HepG2 (cell line): ENCODE data around the gene SEMA3B. TPM values are rescaled to one million over a fixed set of nuclear protein-coding genes. Genes with fewer than 3 reads are reported as not detected.
A peak's percentile ranks its signal among the peaks of the same experiment; 100 is the strongest.

Experiments used
- ATAC-seq: fragments of 200-7000 bp; cut with Tn5 transposase; 3 replicates; pipeline ENCODE4 v1.9.1; 2020; ENCODE audit warnings: mild to moderate bottlenecking, moderate library complexity
- BruUV-seq: library from RNA; stranded (reverse); fragments of 400-500 nt; replicated peaks from 2 replicates; lab custom pipeline; 2021; lab: Mats Ljungman, UMichigan
- CTCF ChIA-PET: fragments of 300-600 bp; formaldehyde crosslinking; extraction: SDS; loops from one replicate; lab custom pipeline; 2021; ENCODE audit warnings: low total read pairs, inconsistent platforms, low intra/inter-chr PET ratio; lab: Yijun Ruan, JAX
- POLR2A ChIA-PET: fragments of 350-600 bp; sonication (Branson Sonifier 250); formaldehyde crosslinking; loops from one replicate; lab custom pipeline; 2020; ENCODE audit warnings: antibody characterized with exemption, inconsistent platforms; lab: Yijun Ruan, JAX
- DNase-seq: peaks from one replicate; pipeline ENCODE4 v3.0.0-alpha.2; 2015; ENCODE audit warnings: low spot score
- FAIRE-seq: peaks from 3 replicates; lab custom pipeline; 2011; peaks lifted over from hg19 to GRCh38; lab: Jason Lieb, UNC
- H2AFZ ChIP-seq: one replicate; pipeline ENCODE4 v1.6.1; 2011; ENCODE audit warnings: low read length, inconsistent platforms
- H3K27ac ChIP-seq: fragments of 300-600 bp; 3 replicates; pipeline ENCODE4 v1.8.0; 2011; ENCODE audit warnings: mixed run types, mild to moderate bottlenecking, mixed read lengths, low read length, inconsistent platforms; ENCODE audit not compliant: insufficient read depth; ENCODE audit errors: extremely low read length
- H3K27me3 ChIP-seq, 2 experiments: fragments of 200-600 bp in 1 of 2; 2 replicates in 1 of 2; 3 replicates in 1 of 2; pipeline versions ENCODE4 v1.6.0 to v1.8.0; 2011; ENCODE audit warnings: low read length in 2 of 2, mild to moderate bottlenecking in 2 of 2, moderate library complexity in 2 of 2, inconsistent platforms in 1 of 2; ENCODE audit not compliant: insufficient read depth in 2 of 2, control insufficient read depth in 1 of 2
- H3K36me3 ChIP-seq, 2 experiments: fragments of 200-600 bp in 1 of 2; replicated peaks in 1 of 2; 2 replicates in 1 of 2; 3 replicates in 1 of 2; pipeline versions ENCODE4 v1.5.1 to v1.8.0; 2011; ENCODE audit warnings: low read length in 2 of 2, inconsistent platforms in 1 of 2; ENCODE audit not compliant: insufficient read depth in 2 of 2, control insufficient read depth in 1 of 2
- H3K4me1 ChIP-seq: 2 replicates; pipeline ENCODE4 v1.5.1; 2012; ENCODE audit warnings: low read length, inconsistent platforms; ENCODE audit not compliant: insufficient read depth
- H3K4me2 ChIP-seq: 2 replicates; pipeline ENCODE4 v1.6.0; 2011; ENCODE audit warnings: low read depth, low read length, inconsistent platforms
- H3K4me3 ChIP-seq, 3 experiments: fragments of 200-600 bp in 1 of 3; sonication (generic), shearing (Covaris generic) in 1 of 3; replicated peaks in 1 of 3; 2 replicates each; pipeline ENCODE4 v1.5.1; 2011 to 2016; ENCODE audit warnings: low read length in 3 of 3, inconsistent platforms in 2 of 3, low read depth in 2 of 3, mild to moderate bottlenecking in 2 of 3, control low read depth in 1 of 3, mixed read lengths in 1 of 3; ENCODE audit not compliant: insufficient read depth in 1 of 3
- H3K79me2 ChIP-seq: one replicate; pipeline ENCODE4 v1.6.1; 2011; ENCODE audit warnings: low read length, inconsistent platforms; ENCODE audit not compliant: insufficient read depth
- H3K9ac ChIP-seq: 2 replicates; pipeline ENCODE4 v1.6.0; 2011; ENCODE audit warnings: mild to moderate bottlenecking, low read depth, low read length, inconsistent platforms; ENCODE audit not compliant: insufficient read depth
- H3K9me3 ChIP-seq: 2 replicates; pipeline ENCODE4 v1.5.1; 2012; ENCODE audit warnings: mild to moderate bottlenecking, low read length
- H4K20me1 ChIP-seq: 2 replicates; pipeline ENCODE4 v1.6.0; 2011; ENCODE audit warnings: inconsistent platforms, mild to moderate bottlenecking, low read length, moderate library complexity; ENCODE audit not compliant: insufficient read depth
- ATF7 ChIP-seq, 2 experiments: fragments of 450-650 bp in 1 of 2; sonication (generic) in 1 of 2; formaldehyde crosslinking in 1 of 2; IDR thresholded peaks; 2 replicates each; pipeline versions ENCODE4 v1.4.0 to v1.6.1; 2016 to 2020; ENCODE audit warnings: antibody characterized with exemption in 1 of 2, mild to moderate bottlenecking in 1 of 2, missing genetic modification reagents in 1 of 2
- DR1 ChIP-seq: sonication (generic); formaldehyde crosslinking; IDR thresholded peaks from 2 replicates; pipeline ENCODE4 v1.8.0; 2021; ENCODE audit warnings: mild to moderate bottlenecking, missing genetic modification reagents, inconsistent platforms
- GATA4 ChIP-seq: sonication (generic); IDR thresholded peaks from 2 replicates; pipeline ENCODE4 v1.6.1; 2016; ENCODE audit warnings: antibody characterized with exemption, low read depth, borderline replicate concordance
- HIVEP1 ChIP-seq: sonication (generic); formaldehyde crosslinking; IDR thresholded peaks from 2 replicates; pipeline ENCODE4 v1.4.0; 2020; ENCODE audit warnings: mild to moderate bottlenecking, missing genetic modification reagents
- PAWR ChIP-seq: sonication (generic); formaldehyde crosslinking; IDR thresholded peaks from 2 replicates; pipeline ENCODE4 v1.4.0; 2020; ENCODE audit warnings: missing genetic modification reagents, mild to moderate bottlenecking, borderline replicate concordance
- POLR2AphosphoS5 ChIP-seq: IDR thresholded peaks from 2 replicates; pipeline ENCODE4 v1.6.1; 2012; ENCODE audit warnings: low read depth, low read length
- STAT5B ChIP-seq: sonication (generic); formaldehyde crosslinking; IDR thresholded peaks from 2 replicates; pipeline ENCODE4 v1.4.0; 2020; ENCODE audit warnings: missing genetic modification reagents
- ZBTB38 ChIP-seq: sonication (generic); formaldehyde crosslinking; IDR thresholded peaks from 2 replicates; pipeline ENCODE4 v1.5.1; 2020; ENCODE audit warnings: mild to moderate bottlenecking, missing genetic modification reagents
- ZNF142 ChIP-seq: sonication (generic); formaldehyde crosslinking; IDR thresholded peaks from 2 replicates; pipeline ENCODE4 v1.4.0; 2020; ENCODE audit warnings: missing genetic modification reagents
- ZNF740 ChIP-seq: sonication (generic); formaldehyde crosslinking; IDR thresholded peaks from 2 replicates; pipeline ENCODE4 v1.4.0; 2020; ENCODE audit warnings: missing genetic modification reagents
- ZNF781 ChIP-seq: sonication (generic); formaldehyde crosslinking; IDR thresholded peaks from 2 replicates; pipeline ENCODE4 v1.5.1; 2020; ENCODE audit warnings: borderline replicate concordance, mild to moderate bottlenecking, missing genetic modification reagents; ENCODE audit errors: not compliant biosample characterization
- ZNF816 ChIP-seq: sonication (generic); formaldehyde crosslinking; IDR thresholded peaks from 2 replicates; pipeline ENCODE4 v1.8.0; 2022; ENCODE audit warnings: missing genetic modification reagents, mild to moderate bottlenecking, borderline replicate concordance
- WGBS: methylation state at CpG from one replicate; pipeline ENCODE4 v1.1.6; 2017; ENCODE audit warnings: low lambda C conversion rate; 5-methylcytosine and 5-hydroxymethylcytosine counted together
- in situ Hi-C: cut with HindIII; loops from 2 replicates; pipeline ENCODE4 v1.10.0; 2017; ENCODE audit warnings: low pct_unique_long_range_greater_than_20kb; ENCODE audit not compliant: extremely low pct_ligation_motif_present
- intact Hi-C: fragments of 100-400 bp; cut with micrococcal nuclease; formaldehyde crosslinking; loops from one replicate; pipeline ENCODE4 v1.10.0; 2022; ENCODE audit not compliant: unreplicated experiment
- polyA plus RNA-seq, 8 experiments: library from polyadenylated mRNA; depleted of rRNA in 3 of 8; stranded (reverse) in 7 of 8; unstranded in 1 of 8; fragments of >200 nt; fragmentation: Illumina TruSeq in 4 of 8; extraction: Trizol in 4 of 8; gene quantifications; 2 replicates each; pipeline versions ENCODE4 v1.2.1 to v1.2.3, GENCODE V29; 2011 to 2016; ENCODE audit warnings: low read depth in 4 of 8, missing spikeins in 1 of 8, mixed read lengths in 1 of 8; ENCODE audit not compliant: insufficient read depth in 1 of 8
- total RNA-seq, 5 experiments: library from RNA; depleted of rRNA; stranded (reverse); fragments of >200 nt; fragmentation: Illumina TruSeq; extraction: Trizol; gene quantifications; 2 replicates each; pipeline ENCODE4 v1.2.3, GENCODE V29; 2016; ENCODE audit warnings: low read depth in 1 of 5
- TF ChIP-seq, protein P1 (sequence below): IDR thresholded peaks from 2 replicates; pipeline ENCODE4 v1.6.1; 2016; ENCODE audit warnings: mild to moderate bottlenecking
- TF ChIP-seq, protein P2 (sequence below): IDR thresholded peaks from 2 replicates; pipeline ENCODE4 v1.6.1; 2016; ENCODE audit warnings: missing compliant biosample characterization, missing genetic modification reagents, borderline replicate concordance

The SEMA3B gene
- total and polyA plus RNA-seq, 2 of the 13 experiments (the other 11 are each of a cell fraction or from before 2014, with no cell fraction given): 93.2 to 158 TPM

DNA sequence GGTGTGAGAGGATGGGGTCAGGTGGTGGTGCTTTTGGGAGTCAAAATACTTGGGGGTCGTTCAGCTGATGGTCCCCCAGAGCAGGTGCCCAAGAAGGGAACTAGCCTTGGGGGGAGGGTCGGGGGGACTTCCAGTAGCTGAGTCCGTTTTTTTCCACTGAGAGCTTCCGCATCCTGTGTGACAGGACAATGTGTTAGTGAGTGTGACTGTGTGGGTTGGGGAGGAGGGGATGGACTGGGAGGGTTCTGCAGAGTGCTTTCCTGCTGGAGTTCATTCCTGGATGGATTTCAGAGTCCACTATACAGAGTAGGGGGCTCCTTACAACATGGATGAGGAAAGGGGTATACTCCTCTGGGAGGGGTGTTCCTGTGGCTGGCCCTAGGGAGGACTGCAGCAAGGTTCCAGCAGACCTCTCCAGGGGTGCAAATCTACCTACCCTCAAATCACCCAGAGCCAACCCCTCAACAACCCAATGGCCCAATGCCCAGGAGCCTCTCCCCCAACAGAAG, 54.2 kb downstream of the SEMA3B start:
- H3K27ac ChIP-seq: peak overlapping the region; percentile 100
- BruUV-seq: no TSS peak
- in situ Hi-C loops (loop anchor here (5.0 kb wide), 1 partner anchor 61 kb away; no protein-coding TSS in a partner anchor), intact Hi-C loops (no loop called here)
- ChIA-PET POLR2A (interaction anchor here (0.7 to 13.0 kb wide), 7 partner anchors 13 to 60 kb away, joined by 3 to 222 read pairs (median 11); partner anchors contain the start of genes CYB561D2, HYAL1, HYAL3 and IFRD2), CTCF (interaction anchor here (2.3 kb wide), 1 partner anchor 20 kb away, joined by 15 read pairs; the partner anchor contains the start of gene HYAL1)
- peaks cover 38% of the 10 kb centered on the region for H3K79me2 ChIP-seq
- H3K4me1 ChIP-seq: peaks cover 71% of the 10 kb centered on the region
- H3K9me3 ChIP-seq: no peaks in the 10 kb centered on the region
- no peaks in the 10 kb centered on the region; a peak in 1 of 5 replicates for H3K27me3 ChIP-seq
- no peaks in the 10 kb centered on the region for H4K20me1 ChIP-seq
- peak overlapping the region in 1 of 3 experiments; percentile 91; a peak in 1 of 6 replicates for H3K4me3 ChIP-seq
- ATAC-seq (no peak), FAIRE-seq (peak; percentile 44), DNase-seq (no peak)
- no peak overlapping the region for H2AFZ ChIP-seq
- WGBS: 56% methylated on average over 4 of the region's 4 CpGs
- H3K9ac ChIP-seq: peak overlapping the region; percentile 99
- peak overlapping the region; percentile 94 for H3K4me2 ChIP-seq
- peaks cover 7 to 26% of the 10 kb centered on the region in 2 experiments for H3K36me3 ChIP-seq
- TF ChIP-seq, protein P1, sequence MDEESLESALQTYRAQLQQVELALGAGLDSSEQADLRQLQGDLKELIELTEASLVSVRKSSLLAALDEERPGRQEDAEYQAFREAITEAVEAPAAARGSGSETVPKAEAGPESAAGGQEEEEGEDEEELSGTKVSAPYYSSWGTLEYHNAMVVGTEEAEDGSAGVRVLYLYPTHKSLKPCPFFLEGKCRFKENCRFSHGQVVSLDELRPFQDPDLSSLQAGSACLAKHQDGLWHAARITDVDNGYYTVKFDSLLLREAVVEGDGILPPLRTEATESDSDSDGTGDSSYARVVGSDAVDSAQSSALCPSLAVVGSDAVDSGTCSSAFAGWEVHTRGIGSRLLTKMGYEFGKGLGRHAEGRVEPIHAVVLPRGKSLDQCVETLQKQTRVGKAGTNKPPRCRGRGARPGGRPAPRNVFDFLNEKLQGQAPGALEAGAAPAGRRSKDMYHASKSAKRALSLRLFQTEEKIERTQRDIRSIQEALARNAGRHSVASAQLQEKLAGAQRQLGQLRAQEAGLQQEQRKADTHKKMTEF (CRISPR knock-in tag): no peak
- TF ChIP-seq POLR2AphosphoS5 (no peak; the same call in 1 of the 2 replicates), PAWR (CRISPR knock-in tag) (no peak), HIVEP1 (CRISPR knock-in tag) (no peak), ZNF142 (CRISPR knock-in tag) (no peak), DR1 (no peak), ZNF740 (CRISPR knock-in tag) (no peak), ZNF816 (no peak), ZNF781 (CRISPR knock-in tag) (no peak), STAT5B (CRISPR knock-in tag) (no peak), GATA4 (no peak), ZBTB38 (CRISPR knock-in tag) (no peak), ATF7 (IDR thresholded peaks at IDR 0.05) (no peak), ATF7 (CRISPR knock-in tag; IDR thresholded peaks at IDR 0.05) (no peak)
- TF ChIP-seq, protein P2, sequence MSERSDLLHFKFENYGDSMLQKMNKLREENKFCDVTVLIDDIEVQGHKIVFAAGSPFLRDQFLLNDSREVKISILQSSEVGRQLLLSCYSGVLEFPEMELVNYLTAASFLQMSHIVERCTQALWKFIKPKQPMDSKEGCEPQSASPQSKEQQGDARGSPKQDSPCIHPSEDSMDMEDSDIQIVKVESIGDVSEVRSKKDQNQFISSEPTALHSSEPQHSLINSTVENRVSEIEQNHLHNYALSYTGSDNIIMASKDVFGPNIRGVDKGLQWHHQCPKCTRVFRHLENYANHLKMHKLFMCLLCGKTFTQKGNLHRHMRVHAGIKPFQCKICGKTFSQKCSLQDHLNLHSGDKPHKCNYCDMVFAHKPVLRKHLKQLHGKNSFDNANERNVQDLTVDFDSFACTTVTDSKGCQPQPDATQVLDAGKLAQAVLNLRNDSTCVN (CRISPR knock-in tag): no peak
